Loucy (cell line): Measurements from ENCODE around the gene DUSP28.

Experiments
- CTCF ChIP-seq: fragments of 200-600 bp; sonication (generic); conservative IDR thresholded peaks from 2 replicates; pipeline ENCODE4 v1.5.1; 2014; ENCODE audit warnings: mild to moderate bottlenecking, antibody characterized with exemption, low read length
- EZH2phosphoT487 ChIP-seq: fragments of 200-600 bp; IDR thresholded peaks from 2 replicates; pipeline ENCODE4 v1.6.1; 2018; ENCODE audit warnings: antibody characterized with exemption, mild to moderate bottlenecking, moderate library complexity, borderline replicate concordance

- TF ChIP-seq CTCF (no peak), EZH2phosphoT487 (no peak)
These were observed 13.6 kb downstream of the DUSP28 start for GRCh38 chr2:240573516-240574385.
